Loucy (cell line): ENCODE data around the gene TMEM258.

Experiments used
- H2AFZ ChIP-seq: fragments of 200-600 bp; sonication (generic); 2 replicates; pipeline ENCODE4 v1.6.0; 2016; ENCODE audit warnings: antibody characterized with exemption, mild to moderate bottlenecking, low read length, moderate library complexity
- H3F3A ChIP-seq: fragments of 200-600 bp; 2 replicates; pipeline ENCODE4 v1.6.0; 2016; ENCODE audit warnings: antibody characterized with exemption, low read depth, mild to moderate bottlenecking
- H3K27me3 ChIP-seq: fragments of 200-600 bp; sonication (generic); 2 replicates; pipeline ENCODE4 v1.6.1; 2014; ENCODE audit warnings: low read length, mild to moderate bottlenecking; ENCODE audit not compliant: insufficient read depth, poor library complexity, severe bottlenecking
- H3K36me3 ChIP-seq: fragments of 200-600 bp; sonication (generic); 2 replicates; pipeline ENCODE4 v1.6.1; 2016; ENCODE audit warnings: low read length; ENCODE audit not compliant: insufficient read depth
- H3K4me1 ChIP-seq: fragments of 200-600 bp; sonication (generic); 2 replicates; pipeline ENCODE4 v1.5.1; 2014; ENCODE audit warnings: low read length, mild to moderate bottlenecking; ENCODE audit not compliant: insufficient read depth, poor library complexity, severe bottlenecking
- H3K4me2 ChIP-seq: fragments of 200-600 bp; sonication (generic); 2 replicates; pipeline ENCODE4 v1.6.0; 2014; ENCODE audit warnings: antibody characterized with exemption, low read length, low read depth, mild to moderate bottlenecking; ENCODE audit not compliant: poor library complexity, severe bottlenecking
- H3K4me3 ChIP-seq: fragments of 200-600 bp; sonication (generic); 2 replicates; pipeline ENCODE4 v1.5.1; 2014; ENCODE audit warnings: low read length, mild to moderate bottlenecking, mixed read lengths; ENCODE audit not compliant: poor library complexity, severe bottlenecking
- H3K79me2 ChIP-seq: fragments of 200-600 bp; sonication (generic); 2 replicates; pipeline ENCODE4 v1.6.1; 2014; ENCODE audit warnings: low read length; ENCODE audit not compliant: insufficient read depth
- H3K9ac ChIP-seq: fragments of 200-600 bp; sonication (generic); 2 replicates; pipeline ENCODE4 v1.6.0; 2014; ENCODE audit warnings: mild to moderate bottlenecking, low read depth, low read length, moderate library complexity; ENCODE audit not compliant: poor library complexity, severe bottlenecking
- H3K9me2 ChIP-seq: fragments of 200-600 bp; sonication (generic); replicated peaks from 2 replicates; pipeline ENCODE4 v1.6.1; 2016; ENCODE audit warnings: low read depth, low read length, mixed read lengths
- H3K9me3 ChIP-seq: fragments of 200-600 bp; sonication (generic); 2 replicates; pipeline ENCODE4 v1.6.1; 2014; ENCODE audit warnings: mild to moderate bottlenecking, antibody characterized with exemption, low read length, low read depth; ENCODE audit not compliant: insufficient read depth
- H4K20me1 ChIP-seq: fragments of 200-600 bp; sonication (generic); 2 replicates; pipeline ENCODE4 v1.6.0; 2014; ENCODE audit warnings: antibody characterized with exemption, low read length, mild to moderate bottlenecking; ENCODE audit not compliant: insufficient read depth, poor library complexity, severe bottlenecking
- CTCF ChIP-seq: fragments of 200-600 bp; sonication (generic); conservative IDR thresholded peaks from 2 replicates; pipeline ENCODE4 v1.5.1; 2014; ENCODE audit warnings: mild to moderate bottlenecking, antibody characterized with exemption, low read length
- EZH2phosphoT487 ChIP-seq: fragments of 200-600 bp; IDR thresholded peaks from 2 replicates; pipeline ENCODE4 v1.6.1; 2018; ENCODE audit warnings: antibody characterized with exemption, mild to moderate bottlenecking, moderate library complexity, borderline replicate concordance

The TMEM258 gene

GRCh38 chr11:61771985-61772455 lies 20.4 kb downstream of the TMEM258 start:
- Histone ChIP-seq H3K4me2 (no peak overlapping the region), H3K9me3 (no peaks in the 10 kb centered on the region), H3K79me2 (no peaks in the 10 kb centered on the region), H3K4me3 (no peak overlapping the region), H3K27me3 (no peaks in the 10 kb centered on the region), H3K4me1 (no peaks in the 10 kb centered on the region), H3K9me2 (no peaks in the 10 kb centered on the region), H4K20me1 (no peaks in the 10 kb centered on the region), H3K36me3 (no peaks in the 10 kb centered on the region), H3F3A (no peaks in the 10 kb centered on the region), H3K9ac (no peak overlapping the region), H2AFZ (no peak overlapping the region)
- no peak for TF ChIP-seq EZH2phosphoT487
- no peak for TF ChIP-seq CTCF

- Histone ChIP-seq H3K4me3 (no peak overlapping the region), H3K4me1 (no peaks in the 10 kb centered on the region), H3F3A (no peaks in the 10 kb centered on the region), H3K36me3 (no peaks in the 10 kb centered on the region), H3K9ac (no peak overlapping the region), H3K79me2 (no peaks in the 10 kb centered on the region), H3K4me2 (no peak overlapping the region), H3K27me3 (no peaks in the 10 kb centered on the region), H3K9me2 (no peaks in the 10 kb centered on the region), H4K20me1 (no peaks in the 10 kb centered on the region), H3K9me3 (no peaks in the 10 kb centered on the region), H2AFZ (no peak overlapping the region)
- no peak for TF ChIP-seq CTCF
- no peak for TF ChIP-seq EZH2phosphoT487
Measured at GRCh38 chr11:61771195-61771894, 21.1 kb downstream of the TMEM258 start.

- no peak overlapping the region for H2AFZ ChIP-seq
- no peaks in the 10 kb centered on the region for H3K27me3 ChIP-seq
- no peak overlapping the region for H3K9ac ChIP-seq
- H3K9me3 ChIP-seq = no peaks in the 10 kb centered on the region
- no peak for TF ChIP-seq CTCF
- TF ChIP-seq EZH2phosphoT487 = no peak
- H3K9me2 ChIP-seq = no peaks in the 10 kb centered on the region
- no peaks in the 10 kb centered on the region for H3F3A ChIP-seq
- H4K20me1 ChIP-seq = no peaks in the 10 kb centered on the region
- H3K4me2 ChIP-seq = no peak overlapping the region
- no peak overlapping the region for H3K4me3 ChIP-seq
- H3K79me2 ChIP-seq = no peaks in the 10 kb centered on the region
- no peaks in the 10 kb centered on the region for H3K36me3 ChIP-seq
- H3K4me1 ChIP-seq = no peaks in the 10 kb centered on the region
Measured at GRCh38 chr11:61769946-61770683, 22.3 kb downstream of the TMEM258 start.
